ENCODE data around the gene FAM118A.
A peak's percentile ranks its signal among the peaks of the same experiment; 100 is the strongest.

The FAM118A gene

DNA sequence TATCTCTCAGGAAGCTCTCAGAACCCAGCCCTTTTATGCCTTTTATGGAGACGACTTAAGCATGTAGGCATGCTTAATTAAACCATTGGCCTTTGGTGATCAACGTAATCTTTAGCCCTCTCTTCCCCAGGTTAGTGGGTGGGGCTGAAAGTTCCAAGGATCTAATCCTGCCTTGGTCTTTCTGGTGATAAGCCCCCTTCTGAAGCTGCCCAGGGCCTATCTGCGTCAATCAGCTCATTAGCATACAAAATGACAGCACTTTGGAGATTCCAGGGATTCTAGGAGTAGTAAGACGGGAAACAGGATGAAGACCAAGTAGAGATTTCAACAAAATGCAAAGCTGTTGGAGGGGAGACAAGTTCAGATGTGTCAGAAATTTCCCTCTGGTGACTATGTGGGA is 3.1 kb downstream of the FAM118A start:
- Histone ChIP-seq H2AFZ (ENCODE audit: insufficient read depth, low read length, poor library complexity) (no peak overlapping the region), H3K4me2 (ENCODE audit: low read length) (no peak overlapping the region), H2BK120ac (ENCODE audit: insufficient read depth, low read length, poor library complexity) (no peak overlapping the region), H3K79me2 (ENCODE audit: control insufficient read depth, insufficient read depth, low read length, poor library complexity) (peaks cover 20% of the 10 kb centered on the region), H3K79me1 (ENCODE audit: low read length) (peaks cover 14% of the 10 kb centered on the region), H3K27ac (ENCODE audit: low read depth, low read length) (no peak overlapping the region), H2BK5ac (ENCODE audit: low read depth, low read length, poor library complexity) (no peak overlapping the region), H3K18ac (ENCODE audit: low read length) (no peak overlapping the region), H3K9ac (ENCODE audit: low read length) (no peak overlapping the region), H4K91ac (ENCODE audit: low read depth, low read length) (no peak overlapping the region), H3K9me3 (ENCODE audit: insufficient read depth, low read depth, low read length) (peaks cover 3% of the 10 kb centered on the region), H4K8ac (ENCODE audit: low read depth, low read length) (no peak overlapping the region), H3K27me3 (ENCODE audit: insufficient read depth, low read length) (no peaks in the 10 kb centered on the region), H3K4me3 (ENCODE audit: low read depth, low read length) (no peak overlapping the region), H3K4me1 (ENCODE audit: control insufficient read depth in 1 of 2, insufficient read depth in 2 of 2, low read length in 2 of 2) (peaks cover 26 to 32% of the 10 kb centered on the region in 2 experiments), H3K36me3 (ENCODE audit: control insufficient read depth in 1 of 2, insufficient read depth in 2 of 2, low read length in 2 of 2) (no peaks in the 10 kb centered on the region), H3K4ac (ENCODE audit: low read depth, low read length) (no peak overlapping the region), H2BK12ac (ENCODE audit: low read length) (no peak overlapping the region), H2AK5ac (ENCODE audit: low read length) (no peak overlapping the region), H4K12ac (ENCODE audit: low read depth, low read length) (no peak overlapping the region), H3K23ac (ENCODE audit: low read length) (no peak overlapping the region), H3K14ac (ENCODE audit: low read length) (no peak overlapping the region)
- no CpG with 5 or more reads among the region's 4 CpGs for WGBS (ENCODE audit: extremely low coverage, insufficient coverage, insufficient read length)
- DNase-seq = peak in 1 of 2 donors; percentile 51

DNA sequence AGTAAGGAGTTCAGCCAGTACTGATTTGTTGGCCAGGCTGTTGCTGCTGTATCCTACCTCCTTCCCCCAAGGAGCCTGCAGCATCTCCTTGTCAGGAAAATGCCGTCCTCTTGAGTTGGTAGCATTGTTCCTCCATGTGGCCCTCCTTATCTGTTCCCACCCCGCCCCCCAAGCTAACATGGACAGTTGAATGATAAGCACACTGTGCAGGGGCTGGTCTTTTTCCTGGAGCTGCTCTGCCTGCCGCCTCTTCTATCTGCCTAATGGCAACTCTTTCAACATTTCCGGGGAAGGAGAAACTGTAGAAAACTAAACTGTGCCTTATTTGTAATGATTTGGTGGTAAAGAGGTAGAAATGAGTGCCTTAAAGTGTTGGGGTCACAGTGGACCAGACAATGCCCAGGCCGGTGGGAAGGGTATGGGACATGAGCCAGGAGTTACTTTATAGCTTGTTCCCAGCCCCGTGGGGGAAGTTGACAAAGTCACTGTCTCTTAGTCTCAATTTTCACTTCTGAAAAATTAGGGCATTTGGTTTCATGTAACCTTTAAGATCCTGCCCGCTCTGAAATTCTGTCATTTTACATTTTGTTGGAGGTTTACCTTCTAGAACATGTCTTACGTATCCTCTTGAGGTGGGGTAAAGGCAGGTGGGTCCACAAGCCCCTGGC is 4.5 kb downstream of the FAM118A start:
- Histone ChIP-seq H3K18ac (ENCODE audit: low read length) (peak overlapping the region; percentile 51), H3K36me3 (ENCODE audit: control insufficient read depth in 1 of 2, insufficient read depth in 2 of 2, low read length in 2 of 2) (no peaks in the 10 kb centered on the region), H3K27ac (ENCODE audit: low read depth, low read length) (no peak overlapping the region), H3K4me1 (ENCODE audit: control insufficient read depth in 1 of 2, insufficient read depth in 2 of 2, low read length in 2 of 2) (peaks cover 22 to 33% of the 10 kb centered on the region in 2 experiments), H2BK120ac (ENCODE audit: insufficient read depth, low read length, poor library complexity) (no peak overlapping the region), H2BK12ac (ENCODE audit: low read length) (no peak overlapping the region), H3K23ac (ENCODE audit: low read length) (no peak overlapping the region), H3K4me3 (ENCODE audit: low read depth, low read length) (no peak overlapping the region), H2AFZ (ENCODE audit: insufficient read depth, low read length, poor library complexity) (no peak overlapping the region), H3K9me3 (ENCODE audit: insufficient read depth, low read depth, low read length) (peaks cover 2% of the 10 kb centered on the region), H3K79me1 (ENCODE audit: low read length) (peaks cover 11% of the 10 kb centered on the region), H3K79me2 (ENCODE audit: control insufficient read depth, insufficient read depth, low read length, poor library complexity) (peaks cover 20% of the 10 kb centered on the region), H3K14ac (ENCODE audit: low read length) (no peak overlapping the region), H3K4me2 (ENCODE audit: low read length) (no peak overlapping the region), H2BK5ac (ENCODE audit: low read depth, low read length, poor library complexity) (no peak overlapping the region), H3K9ac (ENCODE audit: low read length) (no peak overlapping the region), H4K91ac (ENCODE audit: low read depth, low read length) (no peak overlapping the region), H3K4ac (ENCODE audit: low read depth, low read length) (peak overlapping the region; percentile 63), H4K8ac (ENCODE audit: low read depth, low read length) (no peak overlapping the region), H2AK5ac (ENCODE audit: low read length) (peak overlapping the region; percentile 32), H3K27me3 (ENCODE audit: insufficient read depth, low read length) (no peaks in the 10 kb centered on the region), H4K12ac (ENCODE audit: low read depth, low read length) (no peak overlapping the region)
- DNase-seq = no peak
- WGBS (ENCODE audit: extremely low coverage, insufficient coverage, insufficient read length) = no CpG with 5 or more reads among the region's 8 CpGs

DNA sequence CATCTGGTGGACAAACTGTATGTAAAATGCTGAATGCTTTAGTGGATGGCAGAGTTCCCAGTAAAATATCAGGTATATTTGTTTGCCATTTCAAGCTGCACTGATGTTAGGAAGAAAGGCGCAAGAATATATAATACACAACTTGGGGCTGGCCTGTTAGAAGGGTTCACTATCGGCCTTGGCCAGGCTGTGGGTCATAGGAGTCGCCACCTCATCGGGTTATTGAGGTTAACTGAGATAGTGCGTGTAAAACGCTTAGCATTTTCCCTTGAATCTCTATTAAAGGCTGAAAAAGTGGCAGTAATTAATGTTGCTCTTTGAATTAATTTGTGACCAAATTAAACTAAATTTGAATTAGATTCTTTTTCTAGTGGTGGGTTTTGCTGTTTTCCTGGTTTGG is 5.1 kb downstream of the FAM118A start:
- no peak overlapping the region for H2BK12ac ChIP-seq (ENCODE audit: low read length)
- DNase-seq = no peak
- WGBS (ENCODE audit: extremely low coverage, insufficient coverage, insufficient read length) = no CpG with 5 or more reads among the region's 6 CpGs
- peaks cover 8% of the 10 kb centered on the region for H3K79me1 ChIP-seq (ENCODE audit: low read length)
- H4K8ac ChIP-seq (ENCODE audit: low read depth, low read length) = no peak overlapping the region
- no peak overlapping the region for H2AFZ ChIP-seq (ENCODE audit: insufficient read depth, low read length, poor library complexity)
- no peaks in the 10 kb centered on the region for H3K27me3 ChIP-seq (ENCODE audit: insufficient read depth, low read length)
- no peak overlapping the region for H2AK5ac ChIP-seq (ENCODE audit: low read length)
- H3K4ac ChIP-seq (ENCODE audit: low read depth, low read length) = no peak overlapping the region
- H3K18ac ChIP-seq (ENCODE audit: low read length) = no peak overlapping the region
- no peak overlapping the region for H3K27ac ChIP-seq (ENCODE audit: low read depth, low read length)
- H3K4me2 ChIP-seq (ENCODE audit: low read length) = no peak overlapping the region
- peaks cover 2% of the 10 kb centered on the region for H3K9me3 ChIP-seq (ENCODE audit: insufficient read depth, low read depth, low read length)
- peaks cover 19% of the 10 kb centered on the region for H3K79me2 ChIP-seq (ENCODE audit: control insufficient read depth, insufficient read depth, low read length, poor library complexity)
- no peaks in the 10 kb centered on the region for H3K36me3 ChIP-seq (ENCODE audit: control insufficient read depth in 1 of 2, insufficient read depth in 2 of 2, low read length in 2 of 2)
- no peak overlapping the region for H2BK120ac ChIP-seq (ENCODE audit: insufficient read depth, low read length, poor library complexity)
- no peak overlapping the region for H2BK5ac ChIP-seq (ENCODE audit: low read depth, low read length, poor library complexity)
- peaks cover 20 to 31% of the 10 kb centered on the region in 2 experiments for H3K4me1 ChIP-seq (ENCODE audit: control insufficient read depth in 1 of 2, insufficient read depth in 2 of 2, low read length in 2 of 2)
- H3K23ac ChIP-seq (ENCODE audit: low read length) = no peak overlapping the region
- no peak overlapping the region for H3K4me3 ChIP-seq (ENCODE audit: low read depth, low read length)
- no peak overlapping the region for H4K91ac ChIP-seq (ENCODE audit: low read depth, low read length)
- no peak overlapping the region for H3K9ac ChIP-seq (ENCODE audit: low read length)
- H3K14ac ChIP-seq (ENCODE audit: low read length) = no peak overlapping the region
- no peak overlapping the region for H4K12ac ChIP-seq (ENCODE audit: low read depth, low read length)

DNA sequence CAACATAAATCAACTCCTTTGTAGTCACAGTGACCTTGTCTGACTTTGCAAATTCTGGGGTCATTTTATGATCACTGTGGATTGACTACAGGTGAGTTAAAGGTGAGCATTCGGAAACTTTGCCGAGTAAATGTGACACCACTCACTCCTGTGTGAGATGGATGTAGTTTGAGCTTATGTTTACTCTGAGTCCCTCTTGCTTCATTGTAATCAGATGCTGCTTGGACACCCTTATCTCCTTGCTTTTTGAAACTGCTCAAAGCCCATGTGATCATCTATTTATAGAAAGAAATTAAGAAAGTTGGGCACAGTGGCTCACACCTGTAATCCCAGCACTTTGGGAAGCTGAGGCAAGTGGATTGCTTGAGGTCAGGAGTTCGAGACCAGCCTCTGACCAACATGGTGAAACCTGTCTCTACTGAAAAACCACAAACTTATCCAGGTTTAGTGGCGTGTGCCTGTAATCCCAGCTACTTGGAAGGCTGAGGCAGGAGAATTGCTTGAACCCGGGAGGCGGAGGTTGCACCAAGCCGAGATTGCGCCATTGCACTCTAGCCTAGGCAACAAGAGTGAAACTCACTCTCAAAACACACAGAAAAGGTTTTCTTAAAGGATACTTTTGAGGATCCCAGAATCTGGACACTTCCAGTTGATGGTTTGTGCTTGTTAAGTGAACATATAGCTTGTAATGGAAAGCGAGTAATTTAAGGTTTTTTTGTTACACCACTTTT is 7.2 kb downstream of the FAM118A start:
- Histone ChIP-seq H3K4me1 (ENCODE audit: control insufficient read depth in 1 of 2, insufficient read depth in 2 of 2, low read length in 2 of 2) (peaks cover 13 to 18% of the 10 kb centered on the region in 2 experiments), H3K9me3 (ENCODE audit: insufficient read depth, low read depth, low read length) (no peaks in the 10 kb centered on the region), H3K27ac (ENCODE audit: low read depth, low read length) (no peak overlapping the region), H3K79me2 (ENCODE audit: control insufficient read depth, insufficient read depth, low read length, poor library complexity) (peaks cover 5% of the 10 kb centered on the region), H3K23ac (ENCODE audit: low read length) (no peak overlapping the region), H3K36me3 (ENCODE audit: control insufficient read depth in 1 of 2, insufficient read depth in 2 of 2, low read length in 2 of 2) (peaks cover 3% of the 10 kb centered on the region in 2 experiments), H3K18ac (ENCODE audit: low read length) (no peak overlapping the region), H2BK12ac (ENCODE audit: low read length) (no peak overlapping the region), H3K14ac (ENCODE audit: low read length) (no peak overlapping the region), H2AFZ (ENCODE audit: insufficient read depth, low read length, poor library complexity) (no peak overlapping the region), H2BK5ac (ENCODE audit: low read depth, low read length, poor library complexity) (no peak overlapping the region), H3K9ac (ENCODE audit: low read length) (no peak overlapping the region), H3K79me1 (ENCODE audit: low read length) (no peaks in the 10 kb centered on the region), H2BK120ac (ENCODE audit: insufficient read depth, low read length, poor library complexity) (no peak overlapping the region), H4K12ac (ENCODE audit: low read depth, low read length) (no peak overlapping the region), H4K91ac (ENCODE audit: low read depth, low read length) (no peak overlapping the region), H3K4me3 (ENCODE audit: low read depth, low read length) (no peak overlapping the region), H3K4ac (ENCODE audit: low read depth, low read length) (peak overlapping the region; percentile 89), H3K4me2 (ENCODE audit: low read length) (no peak overlapping the region), H3K27me3 (ENCODE audit: insufficient read depth, low read length) (no peaks in the 10 kb centered on the region), H2AK5ac (ENCODE audit: low read length) (no peak overlapping the region), H4K8ac (ENCODE audit: low read depth, low read length) (no peak overlapping the region)
- DNase-seq = no peak
- WGBS (ENCODE audit: extremely low coverage, insufficient coverage, insufficient read length) = no CpG with 5 or more reads among the region's 9 CpGs
